GM12872 (cell line): ENCODE results near the gene R3HDM4.

Experiments
- TF ChIP-seq, protein P1 (sequence below): IDR thresholded peaks from 3 replicates; pipeline ENCODE4 v1.5.1; 2011; ENCODE audit warnings: low read depth, mild to moderate bottlenecking, low read length, moderate library complexity; ENCODE audit not compliant: insufficient read depth

Gene R3HDM4

GRCh38 chr19:881385-882071 is 31.5 kb downstream of the R3HDM4 start:
- TF ChIP-seq, protein P1, sequence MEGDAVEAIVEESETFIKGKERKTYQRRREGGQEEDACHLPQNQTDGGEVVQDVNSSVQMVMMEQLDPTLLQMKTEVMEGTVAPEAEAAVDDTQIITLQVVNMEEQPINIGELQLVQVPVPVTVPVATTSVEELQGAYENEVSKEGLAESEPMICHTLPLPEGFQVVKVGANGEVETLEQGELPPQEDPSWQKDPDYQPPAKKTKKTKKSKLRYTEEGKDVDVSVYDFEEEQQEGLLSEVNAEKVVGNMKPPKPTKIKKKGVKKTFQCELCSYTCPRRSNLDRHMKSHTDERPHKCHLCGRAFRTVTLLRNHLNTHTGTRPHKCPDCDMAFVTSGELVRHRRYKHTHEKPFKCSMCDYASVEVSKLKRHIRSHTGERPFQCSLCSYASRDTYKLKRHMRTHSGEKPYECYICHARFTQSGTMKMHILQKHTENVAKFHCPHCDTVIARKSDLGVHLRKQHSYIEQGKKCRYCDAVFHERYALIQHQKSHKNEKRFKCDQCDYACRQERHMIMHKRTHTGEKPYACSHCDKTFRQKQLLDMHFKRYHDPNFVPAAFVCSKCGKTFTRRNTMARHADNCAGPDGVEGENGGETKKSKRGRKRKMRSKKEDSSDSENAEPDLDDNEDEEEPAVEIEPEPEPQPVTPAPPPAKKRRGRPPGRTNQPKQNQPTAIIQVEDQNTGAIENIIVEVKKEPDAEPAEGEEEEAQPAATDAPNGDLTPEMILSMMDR = no peak

GRCh38 chr19:879711-880438 is 33.1 kb downstream of the R3HDM4 start:
- TF ChIP-seq, protein P1 = no peak

- TF ChIP-seq, protein P1 = no peak
Observed at GRCh38 chr19:876780-877314, 36.2 kb downstream of the R3HDM4 start.

- TF ChIP-seq, protein P1 = no peak
Observed at GRCh38 chr19:876089-876488, 36.9 kb downstream of the R3HDM4 start.

GRCh38 chr19:875265-875879 is 37.6 kb downstream of the R3HDM4 start:
- TF ChIP-seq, protein P1 = no peak

- TF ChIP-seq, protein P1 = no peak
Observed at GRCh38 chr19:873561-874041, 39.4 kb downstream of the R3HDM4 start.

DNA sequence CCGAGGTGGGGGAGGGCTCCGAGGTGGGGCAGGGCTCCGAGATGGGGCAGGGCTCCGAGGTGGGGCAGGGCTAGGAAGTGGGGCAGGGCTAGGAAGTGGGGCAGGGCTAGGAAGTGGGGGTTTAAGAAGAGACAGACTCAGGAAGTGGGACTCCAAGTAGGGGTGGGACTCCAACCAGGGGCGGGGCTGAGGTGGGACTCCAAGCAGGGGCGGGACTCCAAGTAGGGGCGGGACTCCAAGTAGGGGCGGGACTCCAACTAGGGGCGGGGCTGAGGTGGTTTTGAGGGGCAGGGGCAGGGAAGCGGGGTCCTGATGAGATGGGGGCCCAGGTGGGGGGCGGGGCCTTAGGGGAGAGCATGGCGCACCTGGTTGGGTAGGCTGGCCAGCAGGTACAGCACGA is 39.9 kb downstream of the R3HDM4 start:
- TF ChIP-seq, protein P1 = no peak
